Hematopoietic multipotent progenitor cell treated with erythropoietin and hydrocortisone succinate and interleukin-3 and kit ligand, for 6 days (in vitro differentiated cells): Measurements from ENCODE around the gene CHURC1.

Experiments used
- DNase-seq: peaks from one replicate; pipeline ENCODE4 v3.0.0-alpha.2; 2015

Gene CHURC1

DNA sequence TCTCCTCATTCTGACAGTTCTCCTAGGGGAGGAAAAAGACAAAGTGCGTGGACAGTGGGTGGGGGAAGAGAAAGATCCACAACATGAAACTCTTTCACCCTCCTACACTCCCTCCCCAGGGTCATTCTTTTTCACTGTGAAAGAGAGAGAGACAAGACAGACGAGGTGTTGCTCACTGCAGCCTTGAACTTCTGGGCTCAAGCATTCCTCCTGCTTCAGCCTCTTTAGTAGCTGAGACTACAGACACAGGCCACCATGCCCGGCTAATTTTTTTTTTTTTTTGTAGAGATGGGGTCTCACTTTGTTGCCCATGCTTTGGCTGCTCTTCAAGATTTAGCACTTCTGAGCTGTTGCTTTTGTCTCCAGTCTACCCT lies 25.5 kb downstream of the CHURC1 start:
- no peak for DNase-seq

GRCh38 chr14:64940336-64940910 lies 26.2 kb downstream of the CHURC1 start:
- no peak for DNase-seq

DNA sequence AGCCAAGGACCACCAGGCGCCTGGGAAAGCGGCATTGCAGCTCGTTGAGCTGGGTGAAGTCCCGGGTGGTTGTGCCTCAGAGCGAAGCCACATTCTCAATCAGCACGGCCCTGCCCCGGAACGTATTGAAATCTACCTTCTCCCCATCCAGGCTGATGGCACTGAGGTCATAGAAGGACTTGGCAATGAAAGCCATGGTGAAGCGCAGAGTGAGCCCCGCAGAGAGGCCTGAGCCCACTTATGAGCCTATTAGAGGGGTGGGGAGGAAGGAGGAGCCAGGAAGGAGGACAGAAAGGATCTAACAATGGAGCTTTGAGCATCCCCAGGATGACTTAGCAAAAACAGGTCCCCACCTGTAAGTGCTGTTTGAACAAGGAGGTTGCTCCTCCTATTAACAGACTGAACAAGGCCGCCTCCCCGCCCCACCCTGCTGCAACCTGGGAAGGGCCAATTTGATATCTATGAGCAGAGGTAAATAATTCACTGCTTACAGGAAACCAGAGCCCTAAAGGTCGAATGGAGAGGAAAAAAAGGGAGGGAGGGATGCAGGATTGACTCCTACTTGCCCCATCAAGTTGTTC lies 28.4 kb downstream of the CHURC1 start, which contains the start of gene GPX2:
Gene GPX2, minus strand, starts transcription at position 215 of the 581 bp plus-strand sequence. Its CDS starts 19 bp downstream, at position 196.
- no peak for DNase-seq

- no peak for DNase-seq
Observed at GRCh38 chr14:64943556-64943955, 29.3 kb downstream of the CHURC1 start.

DNA sequence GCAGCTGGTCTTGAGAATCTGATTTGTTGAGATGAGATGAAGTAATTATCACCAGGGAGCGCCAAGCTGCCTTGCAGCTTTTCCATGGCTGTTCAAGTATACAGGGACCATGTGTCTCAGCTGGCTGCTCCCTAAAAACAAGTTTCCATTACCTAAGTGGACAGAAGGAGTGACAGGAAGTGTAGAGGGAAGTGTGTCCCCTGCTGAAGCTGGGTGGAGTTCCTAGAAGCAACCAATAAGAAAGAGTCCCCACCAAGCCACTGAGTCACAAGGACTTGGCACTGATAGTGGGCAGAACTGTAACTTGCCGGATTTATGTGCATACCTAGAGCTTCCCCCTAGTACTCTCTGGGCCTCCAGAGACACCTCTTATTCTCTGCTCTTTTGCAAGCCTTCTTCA lies 29.8 kb downstream of the CHURC1 start:
- DNase-seq: no peak

GRCh38 chr14:64944861-64945260 lies 30.6 kb downstream of the CHURC1 start:
- DNase-seq: no peak

DNA sequence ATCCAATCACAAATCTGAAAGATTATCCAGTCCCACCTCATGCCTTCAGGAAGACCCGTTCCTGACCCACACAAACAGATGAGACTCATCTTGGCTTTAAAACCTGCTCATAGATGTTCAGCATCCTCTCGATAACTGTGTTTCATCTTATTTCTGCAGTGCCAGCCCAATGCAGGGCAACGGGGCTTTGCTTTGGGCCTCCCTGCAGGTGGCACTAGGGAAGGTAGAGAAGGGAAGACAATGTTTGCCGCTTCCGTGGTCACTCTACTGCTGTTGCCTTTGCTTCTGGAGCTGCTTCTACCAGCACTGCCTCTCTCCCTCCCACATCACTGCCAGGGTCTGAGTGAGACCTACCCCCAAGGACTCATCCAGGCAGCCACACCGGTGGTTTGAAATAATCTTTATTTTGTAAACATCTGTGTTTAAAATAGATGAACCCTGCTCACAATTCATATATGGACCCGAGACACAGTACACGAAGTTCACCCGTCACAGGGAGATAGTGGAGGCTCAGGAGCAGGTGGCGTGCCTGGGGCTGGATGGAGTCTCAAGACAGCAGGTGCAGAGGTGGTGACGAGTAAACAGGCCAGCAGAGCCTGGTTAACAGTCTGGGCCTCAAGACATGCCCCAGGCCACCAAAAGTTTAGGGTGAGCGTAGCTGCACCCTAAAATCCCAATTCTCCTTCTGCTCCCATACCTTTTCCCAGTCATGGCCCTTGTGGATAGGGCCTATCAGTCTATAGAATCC lies 31.4 kb downstream of the CHURC1 start:
- no peak for DNase-seq

DNA sequence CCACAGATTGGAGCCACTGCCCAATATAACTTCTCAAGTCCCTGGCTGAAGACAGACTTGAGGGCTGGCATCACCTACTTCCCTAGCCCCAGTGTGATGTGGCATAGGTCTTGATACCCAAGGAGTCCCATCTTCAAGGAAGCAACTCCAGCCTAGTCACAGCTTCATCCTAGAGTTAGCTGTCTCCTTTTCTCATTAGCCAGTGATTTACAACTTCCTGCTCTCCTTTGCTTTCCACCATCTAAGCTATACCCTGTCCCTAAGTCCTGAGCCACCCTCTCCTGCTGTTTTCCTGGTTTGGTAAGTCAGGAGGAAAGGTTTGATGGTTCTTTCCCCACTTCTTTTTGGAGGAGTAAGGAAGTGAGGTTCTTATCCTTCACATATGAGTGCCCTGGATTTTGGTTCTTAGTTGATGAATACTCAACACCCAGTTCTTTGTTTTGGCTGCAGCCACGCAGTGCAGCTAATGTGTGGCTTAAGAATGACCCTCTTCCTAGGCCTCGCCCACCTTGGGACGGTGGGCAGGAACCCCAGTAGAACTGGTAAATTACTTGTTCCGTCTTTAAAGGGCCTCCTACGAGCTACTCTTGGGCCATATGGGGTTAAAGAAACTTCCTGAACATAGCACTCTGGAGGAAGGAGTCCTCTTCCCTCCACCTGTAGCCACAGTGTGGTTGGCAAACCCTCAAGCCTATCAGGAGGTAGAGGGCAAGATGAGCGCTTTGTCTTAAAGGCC lies 32.2 kb downstream of the CHURC1 start:
- no peak for DNase-seq

GRCh38 chr14:64947710-64948611 lies 33.7 kb downstream of the CHURC1 start:
- DNase-seq: no peak

DNA sequence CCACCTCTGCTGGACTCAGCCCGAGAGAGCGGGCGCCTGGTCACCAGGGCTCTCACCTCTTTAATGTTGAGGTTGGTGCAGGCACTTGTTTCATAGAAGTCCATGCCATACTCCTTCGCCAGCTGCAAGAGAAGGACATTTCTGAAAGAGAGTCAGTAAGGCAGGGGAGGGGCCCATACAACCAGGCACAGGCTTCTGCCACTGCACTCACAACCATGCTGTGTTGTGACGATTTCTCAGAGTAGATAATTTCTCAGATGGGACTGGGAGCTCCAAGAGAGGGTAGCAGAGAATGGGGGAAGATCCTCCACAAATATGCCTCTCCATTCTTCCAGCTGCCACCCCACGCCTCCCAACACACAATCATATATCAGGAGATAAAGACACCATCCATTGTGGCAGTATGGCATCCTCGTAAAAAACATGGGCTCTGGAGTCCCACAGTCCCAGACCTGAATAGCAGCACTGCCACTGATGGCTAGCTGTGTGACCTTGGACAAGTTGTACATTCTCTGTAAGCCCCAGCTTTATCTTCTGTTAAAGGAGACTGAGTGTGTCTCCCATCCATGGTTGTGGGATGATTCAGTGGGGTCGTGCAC lies 34.5 kb downstream of the CHURC1 start:
- no peak for DNase-seq

GRCh38 chr14:64950889-64951288 lies 36.6 kb downstream of the CHURC1 start:
- no peak for DNase-seq

DNA sequence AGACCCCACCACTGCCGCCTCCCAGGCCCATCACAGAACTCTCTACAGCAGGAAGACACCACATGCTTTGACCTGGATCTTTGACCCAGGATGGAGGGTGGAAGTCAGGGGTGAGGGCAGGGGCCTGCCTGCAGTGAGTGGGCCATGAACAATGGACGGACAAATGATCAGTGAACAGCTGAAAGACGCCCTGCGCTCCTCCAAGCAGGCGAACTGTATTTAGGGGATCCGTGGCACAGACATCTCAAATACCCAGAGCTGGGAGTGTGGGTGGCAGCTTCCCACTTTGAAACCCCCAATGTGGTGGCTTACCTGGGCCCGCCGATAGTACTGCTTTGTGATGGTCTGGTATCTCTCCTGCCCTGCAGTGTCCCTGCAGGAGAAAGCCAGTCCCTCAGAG lies 37.0 kb downstream of the CHURC1 start:
- DNase-seq: no peak

DNA sequence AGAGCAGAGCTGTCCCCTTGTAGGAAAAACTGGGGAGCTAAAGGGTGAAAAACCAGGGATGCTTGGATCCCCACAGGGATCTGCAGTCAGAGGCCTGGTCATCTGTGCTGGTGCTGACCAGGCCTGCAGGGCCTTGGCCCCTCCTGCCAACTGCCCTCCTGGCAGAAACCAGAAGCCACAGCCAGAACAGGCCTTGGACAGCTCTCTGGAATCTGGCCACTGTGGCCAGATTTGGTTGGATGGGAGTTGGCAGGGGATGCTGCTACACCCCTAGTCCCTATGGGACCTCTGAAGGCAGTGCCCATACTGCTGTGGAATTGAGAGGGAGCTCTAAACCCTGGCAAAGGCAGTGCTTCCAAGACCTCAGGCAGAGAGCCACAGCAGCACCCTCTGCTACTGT lies 37.5 kb downstream of the CHURC1 start:
- DNase-seq: no peak

- peak; percentile 69 for DNase-seq
Observed at GRCh38 chr14:64952598-64953309, 38.5 kb downstream of the CHURC1 start.

- no peak for DNase-seq
Observed at GRCh38 chr14:64953310-64953654, 39.0 kb downstream of the CHURC1 start.

- no peak for DNase-seq
Observed at GRCh38 chr14:64953661-64954060, 39.4 kb downstream of the CHURC1 start.

DNA sequence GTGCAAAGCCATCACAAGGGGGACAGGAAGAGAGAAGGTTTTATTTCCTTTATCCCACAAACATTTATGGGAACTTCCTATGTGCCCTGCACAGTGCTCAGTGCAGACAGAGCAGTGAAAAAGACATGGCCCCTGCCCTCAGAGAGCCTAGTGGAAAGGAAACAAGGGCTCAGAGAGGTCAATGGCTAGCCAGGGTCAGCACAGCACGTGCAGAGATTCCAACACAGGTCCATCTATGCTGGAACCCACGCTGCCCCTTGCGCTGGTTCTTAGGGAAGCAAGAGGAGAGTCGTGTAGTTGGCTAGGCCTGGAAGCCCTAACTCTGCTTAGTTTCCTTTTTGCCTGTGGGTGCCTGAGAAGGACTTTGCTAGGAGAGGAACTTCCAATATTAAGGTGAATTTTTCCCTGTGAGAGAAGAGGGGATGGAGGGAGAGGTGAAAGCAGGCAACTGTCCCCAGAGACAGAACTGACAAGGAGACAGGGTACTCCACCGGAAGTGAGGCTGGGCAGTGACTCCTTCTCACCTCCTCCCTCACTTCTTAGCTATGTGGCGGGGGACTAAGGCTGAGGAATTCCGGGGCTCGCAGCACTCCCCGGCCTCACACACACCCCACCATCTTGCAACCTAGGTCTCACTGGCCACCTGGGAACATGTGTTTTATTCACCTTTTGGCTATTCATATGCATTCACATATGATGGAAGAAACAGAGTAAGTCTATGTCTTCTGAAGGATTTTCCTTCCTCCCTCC lies 40.4 kb downstream of the CHURC1 start:
- DNase-seq: no peak

DNA sequence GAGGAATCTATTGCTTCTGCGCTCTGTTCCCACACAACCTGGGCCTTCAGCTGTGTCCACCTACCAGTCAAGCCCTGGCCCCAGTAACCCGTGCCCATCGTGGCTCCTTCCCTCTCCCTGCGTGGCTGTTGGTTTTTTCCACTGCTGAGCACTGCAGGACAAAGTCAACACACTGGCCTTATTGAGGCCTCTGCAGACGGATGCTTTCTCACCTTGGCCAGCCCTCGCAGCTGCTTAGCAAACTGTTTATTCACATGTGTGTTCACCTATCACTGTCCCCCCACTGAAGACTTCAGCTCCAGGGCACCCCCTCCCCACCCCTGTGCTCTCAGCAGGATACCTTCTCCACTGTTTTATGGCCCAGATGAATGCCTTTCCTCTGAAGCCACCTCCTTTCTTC lies 41.0 kb downstream of the CHURC1 start:
- no peak for DNase-seq

GRCh38 chr14:64956697-64957406 lies 42.6 kb downstream of the CHURC1 start:
- DNase-seq: no peak

- no peak for DNase-seq
Observed at GRCh38 chr14:64958201-64958600, 43.9 kb downstream of the CHURC1 start.
